Nephron progenitor cell (in vitro differentiated cells): ENCODE data around the gene UBE2L3.
A peak's percentile ranks its signal among the peaks of the same experiment; 100 is the strongest.
"Not testable (repeated sequence)": the region's sequence is repeated elsewhere in the genome, so short reads cannot be mapped to it uniquely, and the experiment has no call there.

Experiments
- DNase-seq: peaks from one replicate; pipeline ENCODE4 v3.0.0; 2021
- H3K27ac Mint-ChIP-seq: 2 replicates; pipeline ENCODE4 v1.8.0; 2021; ENCODE audit warnings: mild to moderate bottlenecking, moderate library complexity, mixed read lengths
- H3K27me3 Mint-ChIP-seq: 2 replicates; pipeline ENCODE4 v1.8.0; 2021; ENCODE audit warnings: mild to moderate bottlenecking, low read depth, mixed read lengths; ENCODE audit not compliant: poor library complexity
- H3K36me3 Mint-ChIP-seq: 2 replicates; pipeline ENCODE4 v1.8.0; 2021; ENCODE audit warnings: low read depth, mixed read lengths
- H3K4me1 Mint-ChIP-seq: 2 replicates; pipeline ENCODE4 v1.8.0; 2021; ENCODE audit warnings: mixed read lengths
- H3K4me3 Mint-ChIP-seq: 2 replicates; pipeline ENCODE4 v1.8.0; 2021; ENCODE audit warnings: mild to moderate bottlenecking, moderate library complexity, mixed read lengths
- H3K9me3 Mint-ChIP-seq: 2 replicates; pipeline ENCODE4 v1.8.0; 2021; ENCODE audit warnings: mild to moderate bottlenecking, moderate library complexity, mixed read lengths
- CTCF ChIP-seq: fragments of 200-600 bp; sonication (generic); IDR thresholded peaks from 2 replicates; pipeline ENCODE4 v1.5.0; 2021; ENCODE audit warnings: antibody characterized with exemption

UBE2L3 gene

GRCh38 chr22:21567456-21568346 lies at the start of gene UBE2L3:
TSS of gene UBE2L3 (plus strand) at chr22:21567714. CDS start at chr22:21567745, 31 bp downstream.
- peak; percentile 87 for DNase-seq
- Mint-ChIP-seq H3K36me3 (peaks cover 8% of the 10 kb centered on the region), H3K9me3 (no peaks in the 10 kb centered on the region), H3K27ac (peak within 1 kb of the TSS; percentile 97), H3K27me3 (peaks cover 7% of the 10 kb centered on the region), H3K4me3 (peak within 1 kb of the TSS; percentile 95), H3K4me1 (peaks cover 41% of the 10 kb centered on the region)
- no peak for TF ChIP-seq CTCF

GRCh38 chr22:21526705-21527500 lies 40.6 kb upstream of the UBE2L3 start:
- not testable (repeated sequence) for DNase-seq, H3K27ac Mint-ChIP-seq, H3K9me3 Mint-ChIP-seq, H3K4me3 Mint-ChIP-seq, H3K36me3 Mint-ChIP-seq, H3K27me3 Mint-ChIP-seq, H3K4me1 Mint-ChIP-seq

GRCh38 chr22:21531525-21531924 lies 36.0 kb upstream of the UBE2L3 start:
- not testable (repeated sequence) for H3K4me3 Mint-ChIP-seq, H3K27ac Mint-ChIP-seq, H3K9me3 Mint-ChIP-seq, H3K36me3 Mint-ChIP-seq, H3K4me1 Mint-ChIP-seq, DNase-seq, H3K27me3 Mint-ChIP-seq

- DNase-seq, H3K4me3 Mint-ChIP-seq, H3K4me1 Mint-ChIP-seq, H3K9me3 Mint-ChIP-seq, H3K27me3 Mint-ChIP-seq, H3K36me3 Mint-ChIP-seq, H3K27ac Mint-ChIP-seq: not testable (repeated sequence)
Observed at GRCh38 chr22:21532863-21533648, 34.5 kb upstream of the UBE2L3 start.

- H3K27me3 Mint-ChIP-seq, H3K4me1 Mint-ChIP-seq, H3K9me3 Mint-ChIP-seq, H3K4me3 Mint-ChIP-seq, H3K36me3 Mint-ChIP-seq, H3K27ac Mint-ChIP-seq, DNase-seq: not testable (repeated sequence)
Observed at GRCh38 chr22:21539862-21540261, 27.7 kb upstream of the UBE2L3 start.

GRCh38 chr22:21544432-21545322 lies 22.8 kb upstream of the UBE2L3 start:
- not testable (repeated sequence) for H3K9me3 Mint-ChIP-seq, H3K4me1 Mint-ChIP-seq, H3K27me3 Mint-ChIP-seq, DNase-seq, H3K27ac Mint-ChIP-seq, H3K36me3 Mint-ChIP-seq, H3K4me3 Mint-ChIP-seq

GRCh38 chr22:21549558-21549957 lies 18.0 kb upstream of the UBE2L3 start:
- H3K9me3 Mint-ChIP-seq, H3K27ac Mint-ChIP-seq, H3K36me3 Mint-ChIP-seq, H3K4me1 Mint-ChIP-seq, H3K27me3 Mint-ChIP-seq, H3K4me3 Mint-ChIP-seq, DNase-seq: not testable (repeated sequence)

GRCh38 chr22:21550008-21550677 lies 17.4 kb upstream of the UBE2L3 start:
- not testable (repeated sequence) for H3K4me3 Mint-ChIP-seq, H3K9me3 Mint-ChIP-seq, H3K27me3 Mint-ChIP-seq, H3K27ac Mint-ChIP-seq, H3K36me3 Mint-ChIP-seq, DNase-seq, H3K4me1 Mint-ChIP-seq

- H3K4me1 Mint-ChIP-seq, H3K4me3 Mint-ChIP-seq, DNase-seq, H3K36me3 Mint-ChIP-seq, H3K27me3 Mint-ChIP-seq, H3K27ac Mint-ChIP-seq, H3K9me3 Mint-ChIP-seq: not testable (repeated sequence)
Observed at GRCh38 chr22:21550678-21551047, 16.9 kb upstream of the UBE2L3 start.

GRCh38 chr22:21551361-21551760 lies 16.2 kb upstream of the UBE2L3 start, which contains the start of gene RIMBP3C:
TSS of gene RIMBP3C (minus strand) at chr22:21551461. CDS start at chr22:21550976, 485 bp downstream.
- not testable (repeated sequence) for H3K27ac Mint-ChIP-seq, H3K4me1 Mint-ChIP-seq, H3K36me3 Mint-ChIP-seq, H3K4me3 Mint-ChIP-seq, DNase-seq, H3K9me3 Mint-ChIP-seq, H3K27me3 Mint-ChIP-seq

- not testable (repeated sequence) for H3K4me3 Mint-ChIP-seq, H3K4me1 Mint-ChIP-seq, H3K9me3 Mint-ChIP-seq, DNase-seq, H3K36me3 Mint-ChIP-seq, H3K27ac Mint-ChIP-seq
- peaks cover 11% of the 10 kb centered on the region for H3K27me3 Mint-ChIP-seq
Observed at GRCh38 chr22:21559345-21560125, 8.0 kb upstream of the UBE2L3 start.
